Fibroblast of mammary gland (primary cell): ENCODE measurements around the gene CNN1.
"Not testable (repeated sequence)": the region's sequence is repeated elsewhere in the genome, so short reads cannot be mapped to it uniquely, and the experiment has no call there.

Experiments used
- DNase-seq: peaks from one replicate; pipeline ENCODE4 v3.0.0-alpha.2; 2010; ENCODE audit warnings: low read depth
- H3K4me3 ChIP-seq: 2 replicates; pipeline ENCODE4 v1.5.1; 2011; ENCODE audit warnings: low read depth, mild to moderate bottlenecking, low read length, moderate library complexity; ENCODE audit not compliant: control insufficient read depth
- CTCF ChIP-seq: conservative IDR thresholded peaks from 2 replicates; pipeline ENCODE4 v1.5.1; 2011; ENCODE audit warnings: low read depth, low read length, inconsistent platforms; ENCODE audit not compliant: control insufficient read depth, insufficient read depth

Gene CNN1

GRCh38 chr19:11566164-11566563 is 27.5 kb downstream of the CNN1 start:
- H3K4me3 ChIP-seq, result no peak overlapping the region
- DNase-seq, result no peak
- no peak for TF ChIP-seq CTCF

- TF ChIP-seq CTCF, result no peak
- no peak overlapping the region for H3K4me3 ChIP-seq
- DNase-seq, result no peak
Observed at GRCh38 chr19:11570039-11570462, 31.4 kb downstream of the CNN1 start.

GRCh38 chr19:11573354-11573753 is 34.7 kb downstream of the CNN1 start:
- DNase-seq, H3K4me3 ChIP-seq: not testable (repeated sequence)

- H3K4me3 ChIP-seq, DNase-seq: not testable (repeated sequence)
Observed at GRCh38 chr19:11573763-11574162, 35.1 kb downstream of the CNN1 start.

GRCh38 chr19:11574689-11575088 is 36.0 kb downstream of the CNN1 start:
- TF ChIP-seq CTCF, result no peak
- H3K4me3 ChIP-seq, result no peak overlapping the region
- DNase-seq, result no peak

- TF ChIP-seq CTCF, result no peak
Observed at GRCh38 chr19:11576227-11576626, 37.6 kb downstream of the CNN1 start.

GRCh38 chr19:11577451-11578257 is 39.0 kb downstream of the CNN1 start, which contains the start of gene ACP5:
Gene ACP5, minus strand, starts transcription at chr19:11577645. Its CDS starts 328 bp downstream, at chr19:11577317.
- no peak within 1 kb of the TSS for H3K4me3 ChIP-seq
- TF ChIP-seq CTCF, result no peak
- DNase-seq, result peak; percentile 34

More at GRCh38 chr19:11576227-11576626, 37.6 kb downstream of the CNN1 start:
- DNase-seq, result no peak
- H3K4me3 ChIP-seq, result no peak overlapping the region
